SH-SY5Y (cell line): Measurements from ENCODE around the gene NEUROG2.

Experiments
- GATA2 ChIP-seq: IDR thresholded peaks from 2 replicates; pipeline ENCODE4 v1.6.1; 2011; ENCODE audit warnings: mild to moderate bottlenecking, low read depth, low read length
- GATA3 ChIP-seq: IDR thresholded peaks from 2 replicates; pipeline ENCODE4 v1.6.1; 2011; ENCODE audit warnings: low read depth, mild to moderate bottlenecking, low read length, moderate library complexity

GRCh38 chr4:112508356-112508755 lies 7.6 kb downstream of the NEUROG2 start:
- TF ChIP-seq GATA3 (no peak), GATA2 (no peak)
